ENCODE results near the gene ZNF555.
"Not testable (repeated sequence)": the region's sequence is repeated elsewhere in the genome, so short reads cannot be mapped to it uniquely, and the experiment has no call there.

ZNF555 gene

GRCh38 chr19:2869618-2870017 lies 28.3 kb downstream of the ZNF555 start:
- no peak overlapping the region for H3K4me3 ChIP-seq (ENCODE audit: low read length)
- no peak for DNase-seq (ENCODE audit: low read depth)
- TF ChIP-seq, protein P1, sequence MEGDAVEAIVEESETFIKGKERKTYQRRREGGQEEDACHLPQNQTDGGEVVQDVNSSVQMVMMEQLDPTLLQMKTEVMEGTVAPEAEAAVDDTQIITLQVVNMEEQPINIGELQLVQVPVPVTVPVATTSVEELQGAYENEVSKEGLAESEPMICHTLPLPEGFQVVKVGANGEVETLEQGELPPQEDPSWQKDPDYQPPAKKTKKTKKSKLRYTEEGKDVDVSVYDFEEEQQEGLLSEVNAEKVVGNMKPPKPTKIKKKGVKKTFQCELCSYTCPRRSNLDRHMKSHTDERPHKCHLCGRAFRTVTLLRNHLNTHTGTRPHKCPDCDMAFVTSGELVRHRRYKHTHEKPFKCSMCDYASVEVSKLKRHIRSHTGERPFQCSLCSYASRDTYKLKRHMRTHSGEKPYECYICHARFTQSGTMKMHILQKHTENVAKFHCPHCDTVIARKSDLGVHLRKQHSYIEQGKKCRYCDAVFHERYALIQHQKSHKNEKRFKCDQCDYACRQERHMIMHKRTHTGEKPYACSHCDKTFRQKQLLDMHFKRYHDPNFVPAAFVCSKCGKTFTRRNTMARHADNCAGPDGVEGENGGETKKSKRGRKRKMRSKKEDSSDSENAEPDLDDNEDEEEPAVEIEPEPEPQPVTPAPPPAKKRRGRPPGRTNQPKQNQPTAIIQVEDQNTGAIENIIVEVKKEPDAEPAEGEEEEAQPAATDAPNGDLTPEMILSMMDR (IDR thresholded peaks at IDR 0.05; ENCODE audit: insufficient read depth, low read depth, low read length, missing control alignments): no peak

DNA sequence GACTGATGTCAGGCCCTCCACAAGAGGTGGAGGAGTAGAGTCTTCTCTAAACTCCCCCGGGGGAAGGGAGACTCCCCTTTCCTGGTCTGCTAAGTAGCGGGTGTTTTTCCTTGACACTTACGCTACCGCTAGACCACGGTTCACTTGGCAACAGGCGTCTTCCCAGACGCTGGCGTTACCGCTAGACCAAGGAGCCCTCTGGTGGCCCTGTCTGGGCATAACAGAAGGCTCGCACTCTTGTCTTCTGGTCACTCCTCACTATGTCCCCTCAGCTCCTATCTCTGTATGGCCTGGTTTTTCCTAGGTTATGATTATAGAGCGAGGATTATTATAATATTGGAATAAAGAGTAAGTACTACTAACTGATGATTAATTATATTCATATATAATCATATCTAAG lies 30.9 kb downstream of the ZNF555 start:
- peak; percentile 13 for DNase-seq (ENCODE audit: low read depth)
- H3K4me3 ChIP-seq (ENCODE audit: low read length): not testable (repeated sequence)

DNA sequence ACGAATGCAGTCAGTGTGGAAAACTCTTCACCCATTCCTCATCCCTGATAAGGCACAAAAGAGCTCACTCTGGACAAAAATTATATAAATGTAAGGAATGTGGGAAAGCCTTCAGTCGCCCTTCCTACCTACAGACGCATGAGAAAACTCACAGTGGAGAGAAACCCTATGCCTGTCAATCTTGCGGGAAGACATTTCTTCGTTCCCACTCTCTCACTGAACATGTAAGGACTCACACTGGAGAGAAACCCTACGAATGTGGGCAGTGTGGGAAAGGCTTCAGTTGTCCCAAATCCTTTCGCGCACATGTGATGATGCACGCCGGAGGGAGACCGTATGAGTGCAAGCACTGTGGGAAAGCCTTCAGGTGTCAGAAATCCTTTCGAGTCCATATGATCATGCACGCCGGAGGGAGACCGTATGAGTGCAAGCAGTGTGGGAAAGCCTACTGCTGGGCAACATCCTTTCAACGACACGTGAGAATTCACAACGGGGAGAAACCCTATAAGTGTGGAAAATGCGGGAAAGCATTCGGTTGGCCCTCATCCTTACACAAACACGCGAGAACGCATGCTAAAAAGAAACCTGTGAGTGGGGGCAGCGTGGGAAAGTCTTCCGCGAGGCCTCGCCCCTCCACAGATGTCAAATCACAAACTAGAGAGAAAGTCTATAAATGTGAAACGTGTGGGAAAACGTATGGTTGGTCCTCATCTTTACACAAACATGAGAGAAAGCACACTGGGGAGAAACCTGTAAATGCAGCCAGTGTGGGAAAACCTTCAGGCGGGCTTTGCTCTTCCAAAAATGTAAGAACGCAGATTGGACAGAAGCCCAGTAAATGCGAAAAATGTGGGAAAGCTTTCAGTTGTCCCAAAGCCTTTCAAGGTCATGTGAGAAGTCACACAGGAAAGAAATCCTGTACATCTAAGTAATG lies 36.4 kb downstream of the ZNF555 start:
- H3K4me3 ChIP-seq (ENCODE audit: low read length): no peak overlapping the region
- no peak for DNase-seq (ENCODE audit: low read depth)
- TF ChIP-seq, protein P1 (IDR thresholded peaks at IDR 0.05; ENCODE audit: insufficient read depth, low read depth, low read length, missing control alignments): no peak

GRCh38 chr19:2883686-2884439 lies 42.6 kb downstream of the ZNF555 start:
- TF ChIP-seq, protein P1 (IDR thresholded peaks at IDR 0.05; ENCODE audit: insufficient read depth, low read depth, low read length, missing control alignments): no peak
- H3K4me3 ChIP-seq (ENCODE audit: low read length): no peak overlapping the region

GRCh38 chr19:2885736-2886135 lies 44.5 kb downstream of the ZNF555 start:
- no peak for DNase-seq (ENCODE audit: low read depth)
- no peak overlapping the region for H3K4me3 ChIP-seq (ENCODE audit: low read length)
- TF ChIP-seq, protein P1 (IDR thresholded peaks at IDR 0.05; ENCODE audit: insufficient read depth, low read depth, low read length, missing control alignments): no peak

More at GRCh38 chr19:2883686-2884439, 42.6 kb downstream of the ZNF555 start:
- no peak for DNase-seq (ENCODE audit: low read depth)

- DNase-seq (ENCODE audit: low read depth): peak; percentile 73
- no peak overlapping the region for H3K4me3 ChIP-seq (ENCODE audit: low read length)
- TF ChIP-seq, protein P1 (IDR thresholded peaks at IDR 0.05; ENCODE audit: insufficient read depth, low read depth, low read length, missing control alignments): peak; percentile 70
Measured at GRCh38 chr19:2887391-2887914, 46.2 kb downstream of the ZNF555 start.

DNA sequence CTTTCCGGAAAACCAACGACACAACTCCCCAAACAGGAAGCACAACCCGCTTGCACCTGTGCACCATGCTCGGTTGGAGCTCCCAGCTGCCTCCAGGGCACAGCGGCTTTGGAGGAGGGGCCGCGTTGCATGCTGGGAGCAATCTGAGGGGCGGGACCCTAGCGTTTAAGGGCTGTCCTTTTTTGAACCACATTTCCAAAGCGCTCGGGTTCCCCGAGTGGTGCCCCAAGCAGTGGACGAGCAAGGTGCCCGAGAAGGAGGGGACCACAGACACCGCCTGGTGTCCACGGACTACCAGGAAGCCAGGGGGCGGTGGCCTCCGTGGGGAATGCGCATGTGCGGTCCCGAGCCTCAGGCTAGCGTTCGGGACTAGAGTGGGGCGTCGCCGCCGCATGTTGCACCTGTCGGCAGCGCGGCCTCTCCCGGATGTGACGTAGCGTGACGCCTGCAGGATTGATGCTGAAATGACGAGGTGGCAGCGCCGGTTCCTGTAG lies 47.5 kb downstream of the ZNF555 start:
- H3K4me3 ChIP-seq (ENCODE audit: low read length): peak overlapping the region; percentile 16
- DNase-seq (ENCODE audit: low read depth): peak; percentile 32
- TF ChIP-seq, protein P1 (IDR thresholded peaks at IDR 0.05; ENCODE audit: insufficient read depth, low read depth, low read length, missing control alignments): no peak

DNA sequence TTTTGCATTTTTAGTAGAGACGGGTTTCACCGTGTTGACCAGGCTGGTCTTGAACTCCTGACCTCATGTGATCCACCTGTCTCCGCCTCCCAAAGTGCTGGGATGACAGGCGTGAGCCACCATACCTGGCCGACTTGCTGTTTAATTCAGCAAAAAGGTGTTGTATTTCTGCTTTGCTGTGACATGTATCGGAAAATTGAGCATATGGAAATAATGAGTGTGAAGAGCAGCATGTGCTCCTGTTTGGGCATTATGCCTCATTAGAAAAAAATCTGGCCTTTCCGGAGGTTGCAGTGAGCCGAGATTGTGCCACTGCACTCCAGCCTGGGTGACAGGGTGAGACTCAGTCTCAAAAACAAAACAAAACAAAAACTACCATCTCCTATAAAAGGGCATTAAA lies 49.3 kb downstream of the ZNF555 start:
- DNase-seq (ENCODE audit: low read depth): not testable (repeated sequence)

More for the DNA sequence above, 49.3 kb downstream of the ZNF555 start:
- not testable (repeated sequence) for H3K4me3 ChIP-seq (ENCODE audit: low read length)

Measured in epithelial cell of esophagus (primary cell).